Ramos (cell line): ENCODE results near the gene FBN1.

ENCODE experiments used
- in situ Hi-C: fragments of 300-500 bp; cut with MboI; formaldehyde crosslinking; loops from one replicate; pipeline ENCODE4 v1.14.3; 2022; ENCODE audit warnings: low sequenced_read_pairs; ENCODE audit not compliant: unreplicated experiment

The FBN1 gene

GRCh38 chr15:48477795-48478360 lies 167.6 kb downstream of the FBN1 start:
- in situ Hi-C loops = no loop called here

GRCh38 chr15:48475600-48476395 lies 169.7 kb downstream of the FBN1 start:
- in situ Hi-C loops = no loop called here

GRCh38 chr15:48473667-48474066 lies 171.8 kb downstream of the FBN1 start:
- in situ Hi-C loops = no loop called here

- in situ Hi-C loops = no loop called here
Observed at GRCh38 chr15:48472756-48473155, 172.8 kb downstream of the FBN1 start.

GRCh38 chr15:48471073-48471472 lies 174.4 kb downstream of the FBN1 start:
- in situ Hi-C loops = no loop called here

GRCh38 chr15:48470096-48470495 lies 175.4 kb downstream of the FBN1 start:
- in situ Hi-C loops = no loop called here

GRCh38 chr15:48469681-48470080 lies 175.8 kb downstream of the FBN1 start:
- in situ Hi-C loops = no loop called here

- in situ Hi-C loops = no loop called here
Observed at GRCh38 chr15:48469271-48469670, 176.2 kb downstream of the FBN1 start.

- in situ Hi-C loops = no loop called here
Observed at GRCh38 chr15:48467801-48468200, 177.7 kb downstream of the FBN1 start.

GRCh38 chr15:48466820-48467219 lies 178.7 kb downstream of the FBN1 start:
- in situ Hi-C loops = no loop called here

GRCh38 chr15:48466079-48466478 lies 179.4 kb downstream of the FBN1 start:
- in situ Hi-C loops = no loop called here

- in situ Hi-C loops = no loop called here
Observed at GRCh38 chr15:48465410-48465809, 180.1 kb downstream of the FBN1 start.

- in situ Hi-C loops = no loop called here
Observed at GRCh38 chr15:48463366-48463880, 182.1 kb downstream of the FBN1 start.

- in situ Hi-C loops = no loop called here
Observed at GRCh38 chr15:48462688-48463087, 182.8 kb downstream of the FBN1 start.

- in situ Hi-C loops = no loop called here
Observed at GRCh38 chr15:48459571-48460442, 185.7 kb downstream of the FBN1 start.

GRCh38 chr15:48458876-48459275 lies 186.6 kb downstream of the FBN1 start:
- in situ Hi-C loops = no loop called here

GRCh38 chr15:48456134-48456533 lies 189.4 kb downstream of the FBN1 start:
- in situ Hi-C loops = no loop called here

- in situ Hi-C loops = no loop called here
Observed at GRCh38 chr15:48451736-48452135, 193.8 kb downstream of the FBN1 start.

GRCh38 chr15:48451241-48451640 lies 194.3 kb downstream of the FBN1 start:
- in situ Hi-C loops = no loop called here

- in situ Hi-C loops = no loop called here
Observed at GRCh38 chr15:48449734-48450133, 195.8 kb downstream of the FBN1 start.

- in situ Hi-C loops = no loop called here
Observed at GRCh38 chr15:48447657-48448056, 197.9 kb downstream of the FBN1 start.
